ENCODE results near the gene ASCL4.

DNA sequence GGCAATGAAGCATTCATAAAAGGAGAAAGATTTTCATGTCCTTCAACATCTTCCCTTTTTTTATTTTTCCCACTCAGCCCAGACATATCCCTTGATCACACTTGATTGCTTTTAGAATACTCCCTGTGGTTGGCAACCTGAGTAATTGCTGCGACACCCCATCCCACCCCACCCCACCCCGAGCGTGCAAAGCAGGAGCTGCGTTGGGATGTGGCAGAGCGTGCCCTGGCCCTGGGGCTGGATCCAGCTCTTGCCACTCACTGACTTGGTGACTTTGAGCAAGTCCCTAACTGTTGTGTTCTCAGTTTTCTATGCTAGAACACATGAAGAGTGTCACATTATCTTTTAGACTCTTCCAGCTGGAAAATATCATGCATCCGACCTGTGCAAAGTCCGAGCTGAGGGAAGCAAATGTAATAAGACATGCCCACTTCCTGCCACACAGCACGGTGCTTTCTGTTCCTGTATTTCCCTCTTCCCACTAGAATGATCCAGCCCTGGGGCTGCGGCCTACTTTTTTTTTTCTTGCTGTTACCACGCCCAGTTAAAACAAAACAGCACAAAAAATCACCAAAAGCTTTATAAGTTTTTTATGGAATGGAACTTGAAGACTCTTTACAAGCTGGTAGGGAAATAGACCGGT is 4.0 kb downstream of the ASCL4 start:
- TF ChIP-seq, protein P1, sequence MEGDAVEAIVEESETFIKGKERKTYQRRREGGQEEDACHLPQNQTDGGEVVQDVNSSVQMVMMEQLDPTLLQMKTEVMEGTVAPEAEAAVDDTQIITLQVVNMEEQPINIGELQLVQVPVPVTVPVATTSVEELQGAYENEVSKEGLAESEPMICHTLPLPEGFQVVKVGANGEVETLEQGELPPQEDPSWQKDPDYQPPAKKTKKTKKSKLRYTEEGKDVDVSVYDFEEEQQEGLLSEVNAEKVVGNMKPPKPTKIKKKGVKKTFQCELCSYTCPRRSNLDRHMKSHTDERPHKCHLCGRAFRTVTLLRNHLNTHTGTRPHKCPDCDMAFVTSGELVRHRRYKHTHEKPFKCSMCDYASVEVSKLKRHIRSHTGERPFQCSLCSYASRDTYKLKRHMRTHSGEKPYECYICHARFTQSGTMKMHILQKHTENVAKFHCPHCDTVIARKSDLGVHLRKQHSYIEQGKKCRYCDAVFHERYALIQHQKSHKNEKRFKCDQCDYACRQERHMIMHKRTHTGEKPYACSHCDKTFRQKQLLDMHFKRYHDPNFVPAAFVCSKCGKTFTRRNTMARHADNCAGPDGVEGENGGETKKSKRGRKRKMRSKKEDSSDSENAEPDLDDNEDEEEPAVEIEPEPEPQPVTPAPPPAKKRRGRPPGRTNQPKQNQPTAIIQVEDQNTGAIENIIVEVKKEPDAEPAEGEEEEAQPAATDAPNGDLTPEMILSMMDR (conservative IDR thresholded peaks at IDR 0.05): no peak
- no peak for TF ChIP-seq ZFX (IDR thresholded peaks at IDR 0.05)

All from C4-2B (cell line).